IPS-15b (cell line): ENCODE results near the gene PHF23.

ENCODE experiments used
- H3K27me3 ChIP-seq: one replicate; pipeline ENCODE4 v1.6.1; 2013; ENCODE audit warnings: low read length; ENCODE audit not compliant: control insufficient read depth, insufficient read depth
- H3K36me3 ChIP-seq: one replicate; pipeline ENCODE4 v1.6.1; 2013; ENCODE audit warnings: low read length; ENCODE audit not compliant: control insufficient read depth, insufficient read depth
- H3K4me1 ChIP-seq: one replicate; pipeline ENCODE4 v1.6.1; 2013; ENCODE audit warnings: mild to moderate bottlenecking, low read length; ENCODE audit not compliant: control insufficient read depth, insufficient read depth
- H3K4me3 ChIP-seq: one replicate; pipeline ENCODE4 v1.5.1; 2013; ENCODE audit warnings: low read depth, low read length
- H3K9ac ChIP-seq: one replicate; pipeline ENCODE4 v1.6.1; 2013; ENCODE audit warnings: low read depth, mild to moderate bottlenecking, low read length
- H3K9me3 ChIP-seq: one replicate; pipeline ENCODE4 v1.6.1; 2013; ENCODE audit warnings: mild to moderate bottlenecking, low read length; ENCODE audit not compliant: control insufficient read depth, insufficient read depth

Gene PHF23

GRCh38 chr17:7213895-7214299 lies 25.4 kb downstream of the PHF23 start:
- H3K4me3 ChIP-seq: peak overlapping the region; percentile 56
- peaks cover 19% of the 10 kb centered on the region for H3K4me1 ChIP-seq

GRCh38 chr17:7211491-7212273 lies 27.6 kb downstream of the PHF23 start:
- Histone ChIP-seq H3K4me3 (peak overlapping the region; percentile 72), H3K9ac (no peak overlapping the region)

More at GRCh38 chr17:7213895-7214299, 25.4 kb downstream of the PHF23 start:
- Histone ChIP-seq H3K9me3 (no peaks in the 10 kb centered on the region), H3K36me3 (no peaks in the 10 kb centered on the region), H3K27me3 (no peaks in the 10 kb centered on the region), H3K9ac (no peak overlapping the region)

GRCh38 chr17:7208754-7209460 lies 30.4 kb downstream of the PHF23 start:
- Histone ChIP-seq H3K36me3 (peaks cover under 1% of the 10 kb centered on the region), H3K4me3 (peak overlapping the region; percentile 67), H3K9me3 (no peaks in the 10 kb centered on the region), H3K27me3 (no peaks in the 10 kb centered on the region), H3K9ac (peak overlapping the region; percentile 37), H3K4me1 (peaks cover 18% of the 10 kb centered on the region)

More at GRCh38 chr17:7211491-7212273, 27.6 kb downstream of the PHF23 start:
- peaks cover 21% of the 10 kb centered on the region for H3K4me1 ChIP-seq
- H3K27me3 ChIP-seq: no peaks in the 10 kb centered on the region
- H3K36me3 ChIP-seq: no peaks in the 10 kb centered on the region
- no peaks in the 10 kb centered on the region for H3K9me3 ChIP-seq

- H3K36me3 ChIP-seq: peaks cover 8% of the 10 kb centered on the region
- peak overlapping the region; percentile 67 for H3K4me3 ChIP-seq
- H3K4me1 ChIP-seq: peaks cover 16% of the 10 kb centered on the region
- H3K9me3 ChIP-seq: no peaks in the 10 kb centered on the region
- H3K9ac ChIP-seq: no peak overlapping the region
- H3K27me3 ChIP-seq: no peaks in the 10 kb centered on the region
Measured at GRCh38 chr17:7208027-7208571, 31.2 kb downstream of the PHF23 start.

- Histone ChIP-seq H3K9ac (no peak overlapping the region), H3K9me3 (no peaks in the 10 kb centered on the region), H3K27me3 (no peaks in the 10 kb centered on the region), H3K36me3 (peaks cover 16% of the 10 kb centered on the region), H3K4me1 (peaks cover 15% of the 10 kb centered on the region), H3K4me3 (peak overlapping the region; percentile 67)
Measured at GRCh38 chr17:7207120-7208001, 31.9 kb downstream of the PHF23 start.

GRCh38 chr17:7205561-7205960 lies 33.7 kb downstream of the PHF23 start:
- Histone ChIP-seq H3K4me3 (peak overlapping the region; percentile 79), H3K27me3 (no peaks in the 10 kb centered on the region), H3K36me3 (peaks cover 16% of the 10 kb centered on the region), H3K9ac (no peak overlapping the region), H3K4me1 (peaks cover 9% of the 10 kb centered on the region), H3K9me3 (no peaks in the 10 kb centered on the region)

- peak overlapping the region; percentile 79 for H3K4me3 ChIP-seq
- no peaks in the 10 kb centered on the region for H3K27me3 ChIP-seq
- H3K36me3 ChIP-seq: peaks cover 16% of the 10 kb centered on the region
- H3K9me3 ChIP-seq: no peaks in the 10 kb centered on the region
- H3K9ac ChIP-seq: no peak overlapping the region
- peaks cover 7% of the 10 kb centered on the region for H3K4me1 ChIP-seq
Measured at GRCh38 chr17:7204828-7205461, 34.3 kb downstream of the PHF23 start.

- H3K9me3 ChIP-seq: no peaks in the 10 kb centered on the region
Measured at GRCh38 chr17:7204336-7204735, 34.9 kb downstream of the PHF23 start.

GRCh38 chr17:7203391-7203790 lies 35.9 kb downstream of the PHF23 start:
- Histone ChIP-seq H3K9ac (no peak overlapping the region), H3K9me3 (no peaks in the 10 kb centered on the region), H3K4me3 (no peak overlapping the region), H3K36me3 (peaks cover 21% of the 10 kb centered on the region), H3K4me1 (peaks cover 1% of the 10 kb centered on the region), H3K27me3 (no peaks in the 10 kb centered on the region)

More at GRCh38 chr17:7204336-7204735, 34.9 kb downstream of the PHF23 start:
- Histone ChIP-seq H3K4me1 (peaks cover 7% of the 10 kb centered on the region), H3K4me3 (peak overlapping the region; percentile 79), H3K27me3 (no peaks in the 10 kb centered on the region), H3K36me3 (peaks cover 16% of the 10 kb centered on the region), H3K9ac (no peak overlapping the region)

GRCh38 chr17:7196651-7197401 lies 42.4 kb downstream of the PHF23 start:
- no peaks in the 10 kb centered on the region for H3K4me1 ChIP-seq
- H3K36me3 ChIP-seq: peaks cover 43% of the 10 kb centered on the region
- H3K27me3 ChIP-seq: no peaks in the 10 kb centered on the region

More at GRCh38 chr17:7196651-7197401, 42.4 kb downstream of the PHF23 start:
- Histone ChIP-seq H3K9me3 (no peaks in the 10 kb centered on the region), H3K4me3 (no peak overlapping the region), H3K9ac (no peak overlapping the region)
